DND-41 (cell line): ENCODE data around the gene FAAP100.

ENCODE experiments used
- ATAC-seq: fragments of 200-7000 bp; cut with Tn5 transposase; 3 replicates; pipeline ENCODE4 v1.9.1; 2021; ENCODE audit warnings: low read depth; ENCODE audit not compliant: insufficient read depth
- DNase-seq: peaks from one replicate; pipeline ENCODE4 v3.0.0-alpha.2; 2020
- H2AFZ ChIP-seq: 2 replicates; pipeline ENCODE4 v1.6.0; 2012; ENCODE audit warnings: low read depth, low read length
- H3K27ac ChIP-seq: 2 replicates; pipeline ENCODE4 v1.5.1; 2012; ENCODE audit warnings: low read length, inconsistent platforms
- H3K27me3 ChIP-seq: fragments of 200-600 bp; sonication (generic); 2 replicates; pipeline ENCODE4 v1.6.0; 2012; ENCODE audit warnings: low read length, mild to moderate bottlenecking, inconsistent platforms; ENCODE audit not compliant: insufficient read depth, poor library complexity
- H3K36me3 ChIP-seq: 2 replicates; pipeline ENCODE4 v1.5.1; 2012; ENCODE audit warnings: low read length, inconsistent platforms; ENCODE audit not compliant: insufficient read depth
- H3K4me1 ChIP-seq: 2 replicates; pipeline ENCODE4 v1.5.1; 2012; ENCODE audit warnings: mild to moderate bottlenecking, low read length; ENCODE audit not compliant: insufficient read depth
- H3K4me2 ChIP-seq: 2 replicates; pipeline ENCODE4 v1.6.0; 2012; ENCODE audit warnings: mild to moderate bottlenecking, moderate library complexity, low read length, inconsistent platforms; ENCODE audit not compliant: insufficient read depth
- H3K4me3 ChIP-seq, 2 experiments: fragments of 200-600 bp in 1 of 2; shearing (Covaris generic) in 1 of 2; 2 replicates each; pipeline ENCODE4 v1.5.1; 2012 to 2016; ENCODE audit warnings: inconsistent platforms in 2 of 2, low read length in 2 of 2, mild to moderate bottlenecking in 2 of 2, low read depth in 1 of 2, moderate library complexity in 1 of 2
- H3K79me2 ChIP-seq: 2 replicates; pipeline ENCODE4 v1.6.0; 2012; ENCODE audit warnings: low read length, inconsistent platforms; ENCODE audit not compliant: insufficient read depth
- H3K9ac ChIP-seq: 2 replicates; pipeline ENCODE4 v1.6.0; 2012; ENCODE audit warnings: low read depth, mild to moderate bottlenecking, inconsistent platforms, low read length, moderate library complexity
- H3K9me3 ChIP-seq: 2 replicates; pipeline ENCODE4 v1.5.1; 2012; ENCODE audit warnings: low read length, moderate library complexity, mild to moderate bottlenecking, inconsistent platforms; ENCODE audit not compliant: insufficient read depth, severe bottlenecking
- H4K20me1 ChIP-seq: 2 replicates; pipeline ENCODE4 v1.6.0; 2012; ENCODE audit warnings: low read length; ENCODE audit not compliant: insufficient read depth
- EZH2 ChIP-seq: IDR thresholded peaks from 3 replicates; pipeline ENCODE4 v1.6.1; 2012; ENCODE audit warnings: borderline replicate concordance, low read depth, mild to moderate bottlenecking, moderate library complexity, low read length, inconsistent platforms; ENCODE audit not compliant: severe bottlenecking
- TF ChIP-seq, protein P1 (sequence below): IDR thresholded peaks from 2 replicates; pipeline ENCODE4 v1.5.1; 2012; ENCODE audit warnings: borderline replicate concordance, low read length, moderate library complexity, mild to moderate bottlenecking; ENCODE audit not compliant: poor library complexity, severe bottlenecking; ENCODE audit errors: extremely low read depth

The FAAP100 gene

DNA sequence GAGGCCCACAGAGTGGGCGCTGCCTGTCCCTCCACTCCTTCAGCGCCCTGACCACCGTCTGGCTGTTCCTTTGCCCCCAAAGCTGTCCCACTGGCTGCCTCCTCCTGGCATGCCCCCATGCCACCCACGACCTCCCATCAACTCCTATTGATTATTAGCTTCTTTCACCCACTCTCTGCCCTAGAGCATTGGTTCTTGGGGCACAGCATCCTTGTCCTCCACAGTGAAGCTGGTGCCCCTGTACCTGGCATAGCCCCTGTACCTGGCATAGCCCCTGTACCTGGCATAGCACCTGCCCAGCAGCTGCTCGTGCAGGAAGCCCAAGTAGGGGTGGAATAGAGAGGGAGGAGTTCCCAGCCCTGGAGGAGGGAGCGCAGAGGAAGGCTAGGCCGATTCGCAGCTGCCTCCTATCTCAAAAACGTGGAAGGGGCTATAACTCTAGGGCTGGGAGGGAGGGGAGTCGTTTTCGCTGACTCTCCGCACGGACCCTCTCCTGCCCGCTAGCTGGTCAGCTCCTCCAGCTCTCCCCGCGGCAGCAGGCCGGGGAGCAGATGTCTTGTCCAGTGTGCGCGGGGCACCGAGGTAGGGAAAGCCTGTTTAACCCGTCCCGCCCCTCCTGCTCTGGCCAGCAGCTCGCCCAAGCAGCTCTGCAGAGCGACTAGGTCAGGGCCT is 33.9 kb downstream of the FAAP100 start:
- Histone ChIP-seq H3K4me3 (no peak overlapping the region), H3K27ac (no peak overlapping the region), H3K4me1 (peaks cover 23% of the 10 kb centered on the region), H3K4me2 (no peak overlapping the region), H4K20me1 (peaks cover 28% of the 10 kb centered on the region), H3K27me3 (no peaks in the 10 kb centered on the region), H3K9me3 (no peaks in the 10 kb centered on the region), H3K9ac (no peak overlapping the region), H3K79me2 (peaks cover 38% of the 10 kb centered on the region), H2AFZ (no peak overlapping the region), H3K36me3 (no peaks in the 10 kb centered on the region; the same call in 1 of the 2 replicates)
- no peak for ATAC-seq
- DNase-seq = no peak
- TF ChIP-seq EZH2 = no peak
- TF ChIP-seq, protein P1, sequence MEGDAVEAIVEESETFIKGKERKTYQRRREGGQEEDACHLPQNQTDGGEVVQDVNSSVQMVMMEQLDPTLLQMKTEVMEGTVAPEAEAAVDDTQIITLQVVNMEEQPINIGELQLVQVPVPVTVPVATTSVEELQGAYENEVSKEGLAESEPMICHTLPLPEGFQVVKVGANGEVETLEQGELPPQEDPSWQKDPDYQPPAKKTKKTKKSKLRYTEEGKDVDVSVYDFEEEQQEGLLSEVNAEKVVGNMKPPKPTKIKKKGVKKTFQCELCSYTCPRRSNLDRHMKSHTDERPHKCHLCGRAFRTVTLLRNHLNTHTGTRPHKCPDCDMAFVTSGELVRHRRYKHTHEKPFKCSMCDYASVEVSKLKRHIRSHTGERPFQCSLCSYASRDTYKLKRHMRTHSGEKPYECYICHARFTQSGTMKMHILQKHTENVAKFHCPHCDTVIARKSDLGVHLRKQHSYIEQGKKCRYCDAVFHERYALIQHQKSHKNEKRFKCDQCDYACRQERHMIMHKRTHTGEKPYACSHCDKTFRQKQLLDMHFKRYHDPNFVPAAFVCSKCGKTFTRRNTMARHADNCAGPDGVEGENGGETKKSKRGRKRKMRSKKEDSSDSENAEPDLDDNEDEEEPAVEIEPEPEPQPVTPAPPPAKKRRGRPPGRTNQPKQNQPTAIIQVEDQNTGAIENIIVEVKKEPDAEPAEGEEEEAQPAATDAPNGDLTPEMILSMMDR = no peak

DNA sequence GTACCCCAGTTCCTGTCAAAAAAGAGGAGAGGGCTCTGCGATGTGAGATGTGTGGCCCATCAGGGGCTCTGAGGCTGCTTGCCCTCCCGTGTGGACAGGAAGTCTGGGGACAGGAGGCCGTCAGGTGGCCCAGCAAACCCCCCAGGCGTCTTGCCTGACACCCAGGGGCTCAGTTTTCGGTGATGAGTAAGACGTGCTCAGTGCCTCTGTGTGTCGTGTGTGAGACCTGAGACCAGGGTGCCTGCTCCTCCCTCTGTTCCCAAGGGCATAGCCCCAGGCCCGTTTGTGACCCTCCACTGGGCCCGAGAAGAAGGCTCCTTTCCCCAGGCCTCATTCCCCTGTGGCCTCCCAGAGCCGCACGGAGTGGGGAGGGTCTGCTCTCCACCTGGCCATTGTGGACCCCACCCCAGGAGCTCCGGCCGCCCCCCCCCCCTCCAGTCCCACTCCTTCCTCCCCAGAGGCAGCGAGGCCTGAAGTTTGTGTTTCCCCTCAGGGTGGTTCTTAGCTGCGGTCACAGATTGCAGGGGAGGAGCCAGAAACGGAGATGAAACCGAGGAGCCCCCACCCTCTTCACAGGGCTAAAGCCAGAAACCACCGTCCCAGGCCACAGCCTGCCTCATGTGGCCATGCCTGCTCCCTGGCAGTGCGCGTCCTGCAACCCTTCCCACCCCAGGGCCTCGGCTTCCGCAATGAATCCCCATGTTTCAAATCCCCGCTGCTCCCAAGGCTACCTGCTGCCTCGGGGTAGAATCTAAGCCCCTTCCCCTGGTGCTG is 34.6 kb downstream of the FAAP100 start:
- peaks cover 43% of the 10 kb centered on the region for H3K79me2 ChIP-seq
- 0 out of 2 replicates have a peak overlapping the region, but pooled peaks have one; percentile 99 for H3K9ac ChIP-seq
- no peak overlapping the region for H3K4me2 ChIP-seq
- H4K20me1 ChIP-seq = peaks cover 28% of the 10 kb centered on the region
- ATAC-seq = no peak
- DNase-seq = no peak
- H3K27ac ChIP-seq = no peak overlapping the region
- no peak overlapping the region for H2AFZ ChIP-seq
- TF ChIP-seq EZH2 = no peak
- TF ChIP-seq, protein P1 = no peak
- no peak overlapping the region for H3K4me3 ChIP-seq
- H3K36me3 ChIP-seq = peaks cover under 1% of the 10 kb centered on the region; the same call in 1 of the 2 replicates
- H3K4me1 ChIP-seq = peaks cover 23% of the 10 kb centered on the region
- no peaks in the 10 kb centered on the region for H3K9me3 ChIP-seq
- no peaks in the 10 kb centered on the region for H3K27me3 ChIP-seq

DNA sequence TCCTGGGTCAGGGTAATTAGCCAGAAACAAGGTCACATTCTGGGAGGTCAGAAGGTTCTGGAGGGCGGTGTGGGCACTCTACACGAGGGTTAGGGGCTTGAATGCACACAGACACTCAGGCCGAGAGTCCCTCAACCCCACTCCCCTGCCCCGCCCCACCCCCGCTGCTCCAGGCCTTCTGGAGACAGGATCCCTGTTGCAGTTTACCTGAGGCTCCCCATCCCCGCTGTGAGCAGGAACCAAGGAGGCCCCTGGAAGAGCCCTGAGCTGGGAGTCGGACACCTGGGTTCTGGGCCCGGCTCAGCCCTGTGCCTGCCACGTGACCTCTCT is 35.2 kb downstream of the FAAP100 start:
- Histone ChIP-seq H3K4me1 (peaks cover 23% of the 10 kb centered on the region), H3K27me3 (no peaks in the 10 kb centered on the region), H4K20me1 (peaks cover 33% of the 10 kb centered on the region), H3K9me3 (no peaks in the 10 kb centered on the region), H3K4me2 (peak overlapping the region; percentile 73; the same call in 1 of the 2 replicates), H3K27ac (no peak overlapping the region), H3K9ac (peak overlapping the region; percentile 99; the same call in 1 of the 2 replicates), H3K36me3 (peaks cover 6% of the 10 kb centered on the region), H2AFZ (no peak overlapping the region), H3K79me2 (peaks cover 48% of the 10 kb centered on the region), H3K4me3 (no peak overlapping the region)
- no peak for DNase-seq
- no peak for ATAC-seq
- TF ChIP-seq EZH2 = no peak
- TF ChIP-seq, protein P1 = no peak
